GM19035 (cell line): ENCODE results near the gene PRSS27.

ENCODE experiments used
- ATAC-seq: cut with Tn5 transposase; IDR thresholded peaks from one replicate; pipeline ENCODE4 v1.9.1; 2021; ENCODE audit not compliant: unreplicated experiment

Gene PRSS27

DNA sequence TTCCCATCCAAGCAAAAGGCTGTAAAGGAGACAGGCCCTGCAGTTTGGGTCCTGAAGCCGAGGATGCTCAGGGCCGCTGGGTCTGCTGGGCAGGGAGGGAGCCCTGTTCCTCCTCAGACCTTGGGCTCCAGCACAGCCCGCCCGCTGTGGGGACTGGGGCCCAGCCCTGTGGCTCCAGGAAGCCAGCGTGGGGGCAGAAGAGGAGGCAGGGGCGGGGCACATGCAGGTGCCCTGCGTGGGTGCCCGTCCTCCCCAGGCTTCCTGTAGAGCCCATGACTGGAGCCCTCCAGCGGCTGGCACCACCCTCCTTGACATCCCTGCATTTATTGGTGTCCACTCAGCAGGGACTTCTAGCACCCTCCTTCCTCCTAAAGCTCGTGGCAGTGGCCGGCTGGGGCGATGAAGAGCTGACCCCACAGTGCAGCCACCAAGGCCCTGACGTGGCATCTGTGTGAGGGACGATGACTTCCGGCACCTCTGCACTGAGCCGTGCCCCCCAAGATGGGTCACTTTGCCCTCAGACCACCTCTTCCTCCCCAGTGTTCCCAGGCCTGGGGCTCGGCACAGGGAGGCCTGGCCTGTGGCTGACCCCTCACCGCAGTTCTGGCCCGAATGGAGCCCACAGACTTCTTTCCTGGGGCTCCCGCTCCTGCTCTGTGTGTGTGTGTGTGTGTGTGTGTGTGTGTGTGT, 9.9 kb downstream of the PRSS27 start:
- no peak for ATAC-seq

DNA sequence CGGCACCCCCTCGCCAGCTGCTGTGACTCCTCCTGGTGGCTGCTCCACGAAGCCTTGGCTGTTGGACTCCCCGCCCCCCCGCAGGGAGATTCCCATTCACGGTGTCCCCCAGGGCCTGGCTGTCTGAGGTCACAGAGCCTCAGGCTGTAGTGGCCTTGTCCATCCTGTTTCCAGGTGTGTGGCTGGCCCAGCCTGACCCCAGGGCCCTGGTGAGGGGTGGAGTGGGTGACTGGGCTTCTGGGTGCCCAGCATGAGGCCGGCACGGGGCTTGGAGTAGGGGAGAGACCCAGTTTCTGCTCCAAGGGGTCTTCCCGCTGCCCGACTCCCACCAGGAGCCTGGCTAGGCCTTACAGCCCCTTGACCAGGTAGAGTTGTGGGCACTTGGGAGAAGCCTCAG, 10.4 kb downstream of the PRSS27 start:
- no peak for ATAC-seq

DNA sequence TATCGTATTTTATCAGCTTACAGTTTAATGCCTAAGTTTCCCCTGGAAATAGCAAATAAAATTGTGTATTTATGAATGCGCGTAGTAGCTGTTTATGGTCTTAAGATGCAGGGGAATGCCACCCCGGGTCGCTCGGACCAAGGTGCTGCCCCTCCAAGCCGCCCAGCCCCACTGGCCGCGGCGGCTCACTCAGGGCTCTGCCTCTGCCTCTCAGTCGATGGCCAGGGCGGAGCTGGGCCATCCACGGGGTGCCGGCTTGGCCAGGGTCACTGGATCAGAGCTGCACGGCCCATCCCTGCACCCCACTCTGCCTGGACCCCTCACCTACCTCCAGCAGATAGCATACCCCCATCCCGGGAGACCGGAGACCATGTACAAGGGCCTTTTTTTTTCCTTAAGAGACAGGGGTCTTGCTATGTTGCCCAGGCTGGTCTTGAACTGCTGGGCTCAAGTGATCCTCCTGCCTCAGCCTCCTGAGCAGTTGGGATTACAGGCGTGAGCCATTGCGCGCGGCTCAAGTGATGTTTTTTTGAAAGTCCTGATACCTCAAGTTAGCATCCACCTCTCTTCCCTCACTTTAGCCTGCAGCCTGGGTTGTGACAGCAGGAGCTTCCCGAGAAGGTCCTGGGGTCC, 11.0 kb downstream of the PRSS27 start:
- ATAC-seq, result no peak

DNA sequence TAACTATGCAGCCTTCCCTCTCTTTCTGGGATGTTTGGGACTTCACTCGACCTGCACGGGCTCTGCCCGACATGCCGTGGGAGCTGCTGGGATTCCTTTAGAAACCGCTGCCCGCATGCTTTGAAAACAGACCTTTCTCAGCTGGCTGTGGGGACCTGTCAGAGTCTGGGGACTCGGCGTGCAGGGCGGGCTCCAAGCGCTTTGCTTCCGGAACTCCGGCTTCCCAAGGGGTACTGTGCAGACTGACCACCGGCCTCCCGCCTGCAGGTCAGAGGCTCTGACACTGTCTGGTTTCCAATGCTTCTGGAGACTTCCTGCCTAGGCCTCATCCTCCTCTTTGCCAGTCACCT, 11.8 kb downstream of the PRSS27 start:
- ATAC-seq, result no peak

DNA sequence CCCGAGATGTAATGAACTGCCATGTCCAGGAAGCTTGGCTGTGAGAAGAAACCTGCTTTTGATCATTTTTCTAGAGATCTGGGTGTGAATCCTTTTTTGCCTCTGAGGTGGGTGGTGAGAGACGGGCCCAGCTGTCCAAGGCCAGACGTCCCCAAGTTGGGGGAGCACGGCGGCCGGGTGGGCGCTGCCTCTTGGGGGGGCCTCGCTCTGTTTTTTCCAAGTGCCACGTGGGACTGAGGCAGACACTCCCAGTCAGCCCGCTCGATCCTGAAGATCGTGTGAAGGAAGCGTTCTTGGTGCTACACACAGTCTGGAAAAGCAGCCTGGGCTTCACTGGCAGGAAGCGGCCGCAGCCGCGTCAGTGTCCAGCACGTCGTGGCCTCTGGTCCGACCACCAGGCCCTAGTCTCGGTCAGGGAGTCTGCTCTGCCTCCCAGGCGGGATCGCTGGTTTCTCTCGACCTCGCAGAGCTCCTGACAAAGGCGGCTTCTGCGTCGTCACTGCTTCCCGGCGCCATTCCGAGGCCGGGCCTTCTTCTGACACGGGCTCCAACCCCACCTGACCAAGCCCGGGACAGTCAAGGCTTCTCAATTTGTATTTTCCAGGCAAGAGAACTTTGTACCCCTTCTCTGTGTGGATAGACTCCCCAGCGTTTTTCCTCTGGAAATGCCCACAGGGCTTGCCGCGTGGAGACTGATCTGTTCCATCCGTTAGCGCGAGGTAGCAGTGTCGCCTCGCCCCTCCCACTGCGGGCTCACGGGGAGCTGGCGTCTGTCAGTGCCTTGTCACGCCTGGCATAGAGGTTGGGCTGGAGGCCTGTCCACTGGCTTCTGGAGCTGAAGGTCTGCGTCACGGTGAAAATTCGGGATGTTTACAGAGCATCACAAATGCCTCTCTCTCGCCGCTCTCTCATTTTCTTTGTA, 12.4 kb downstream of the PRSS27 start:
- no peak for ATAC-seq

DNA sequence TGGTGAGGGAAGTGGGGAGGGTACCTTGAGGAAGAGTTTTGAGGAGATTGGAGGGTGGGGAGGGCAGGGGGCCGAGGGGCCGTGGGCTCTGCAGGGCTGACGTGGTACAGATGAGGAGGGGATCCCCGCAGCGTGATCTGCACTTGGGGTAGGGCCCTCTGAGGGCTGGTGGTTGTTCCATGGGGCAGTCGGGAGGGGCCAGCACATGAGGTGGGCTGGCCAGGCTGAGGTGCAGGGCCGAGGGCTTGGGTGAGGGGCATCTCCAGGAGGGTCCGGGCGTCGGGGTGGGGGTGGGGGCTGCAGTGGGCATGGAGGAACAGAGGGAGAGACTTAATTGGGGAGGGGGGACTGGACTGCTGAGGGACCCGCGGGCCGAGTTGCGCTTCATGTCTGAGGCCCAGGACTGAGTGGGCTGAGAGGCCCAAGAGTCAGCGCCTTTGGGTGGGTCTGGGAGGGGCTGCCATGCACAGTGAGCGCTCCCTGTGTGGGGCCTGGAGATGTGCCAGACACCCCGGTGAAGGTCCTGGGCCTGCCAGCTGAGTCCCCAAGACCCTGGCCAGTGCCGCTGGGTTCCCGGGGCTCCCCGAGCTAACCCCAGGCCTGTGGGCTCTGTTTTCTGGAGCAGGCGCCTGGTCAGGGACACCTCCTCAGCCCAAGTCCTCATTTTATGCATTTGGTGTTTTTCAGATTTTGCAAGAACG, 13.3 kb downstream of the PRSS27 start:
- no peak for ATAC-seq

DNA sequence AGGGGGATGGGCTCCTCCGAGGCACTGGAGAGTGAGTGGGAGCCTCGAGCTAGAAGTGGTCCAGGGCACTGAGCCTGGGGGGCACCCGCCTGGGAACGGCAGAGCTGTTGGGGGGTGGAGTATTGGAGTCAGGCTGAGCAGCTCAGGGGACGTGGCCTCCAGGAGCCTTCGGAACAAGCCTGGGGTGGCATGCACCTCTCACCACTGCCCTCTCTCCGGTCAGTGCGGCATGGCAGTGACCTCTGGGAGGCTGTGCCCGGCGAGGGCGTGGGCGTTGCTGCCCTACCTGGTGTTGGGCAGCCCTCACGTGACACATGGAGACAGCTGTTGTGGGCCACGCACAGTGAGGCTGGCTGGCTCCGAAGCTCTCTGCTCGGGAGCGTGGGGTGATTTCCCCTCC, 13.9 kb downstream of the PRSS27 start:
- no peak for ATAC-seq

DNA sequence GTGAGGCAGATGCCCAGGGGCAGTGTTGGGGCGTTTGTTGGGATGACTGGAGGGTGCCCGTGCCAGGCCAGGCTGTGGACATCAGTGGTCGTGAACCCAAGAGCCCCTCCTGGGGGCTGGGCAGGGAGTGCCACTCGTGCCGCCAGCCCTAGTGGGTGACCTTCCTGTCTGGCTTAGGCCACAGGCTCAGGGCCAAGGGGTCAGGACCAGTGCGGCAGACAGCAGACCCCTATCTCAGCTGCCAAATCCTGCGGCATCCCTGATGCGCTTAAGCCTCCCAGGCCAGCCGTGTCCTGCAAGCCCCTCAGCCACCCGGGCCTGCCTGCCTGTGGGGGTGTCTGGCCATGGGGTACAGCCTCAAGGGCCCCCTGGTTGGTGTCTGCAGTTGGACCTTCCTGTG, 14.7 kb downstream of the PRSS27 start:
- no peak for ATAC-seq

GRCh38 chr16:2704983-2705275, 15.1 kb downstream of the PRSS27 start:
- ATAC-seq, result no peak

DNA sequence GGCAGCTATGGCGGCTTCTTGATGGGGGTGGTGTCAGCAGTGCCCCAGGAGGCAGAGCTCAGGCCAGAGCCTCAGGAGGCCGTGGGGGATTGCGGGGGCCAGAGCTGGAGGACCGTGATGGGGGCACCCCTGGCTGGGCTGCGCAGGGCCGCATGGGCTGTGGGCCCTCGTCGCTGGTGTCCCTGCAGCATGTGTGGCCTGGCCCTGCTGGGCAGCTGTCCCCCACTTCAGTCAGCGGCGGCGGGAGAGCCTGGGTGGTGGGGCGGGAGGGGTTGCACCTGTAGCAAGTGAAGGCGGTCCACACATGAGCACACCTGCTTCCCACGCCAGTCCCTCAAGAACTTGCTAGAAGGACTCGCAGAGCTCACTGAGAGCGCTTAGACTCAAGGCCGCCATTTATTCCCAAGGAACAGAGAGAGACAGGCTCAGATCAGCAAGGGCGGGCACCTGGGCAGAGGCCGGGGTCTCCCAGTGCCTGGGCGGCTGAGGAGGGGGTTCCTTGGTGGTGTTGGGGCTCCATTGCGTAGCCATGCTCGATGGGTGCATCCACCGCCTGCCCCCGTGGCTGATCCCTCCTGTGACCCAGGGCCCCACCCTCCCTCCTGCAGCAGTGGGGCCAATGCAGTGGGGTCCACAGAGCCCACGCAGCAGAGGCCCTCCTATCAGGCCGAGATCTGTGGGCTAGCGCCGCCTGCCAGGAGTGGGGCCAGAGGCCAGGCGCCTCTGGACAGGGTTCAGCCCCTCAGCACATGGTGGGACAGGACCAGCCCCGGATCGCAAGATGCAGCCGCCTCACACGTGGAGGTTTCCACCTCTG, 15.7 kb downstream of the PRSS27 start:
- ATAC-seq, result no peak

- no peak for ATAC-seq
These were observed 16.9 kb downstream of the PRSS27 start for GRCh38 chr16:2702871-2703745.

GRCh38 chr16:2702438-2702825, 17.6 kb downstream of the PRSS27 start:
- no peak for ATAC-seq

GRCh38 chr16:2701713-2702437, 18.1 kb downstream of the PRSS27 start:
- no peak for ATAC-seq

DNA sequence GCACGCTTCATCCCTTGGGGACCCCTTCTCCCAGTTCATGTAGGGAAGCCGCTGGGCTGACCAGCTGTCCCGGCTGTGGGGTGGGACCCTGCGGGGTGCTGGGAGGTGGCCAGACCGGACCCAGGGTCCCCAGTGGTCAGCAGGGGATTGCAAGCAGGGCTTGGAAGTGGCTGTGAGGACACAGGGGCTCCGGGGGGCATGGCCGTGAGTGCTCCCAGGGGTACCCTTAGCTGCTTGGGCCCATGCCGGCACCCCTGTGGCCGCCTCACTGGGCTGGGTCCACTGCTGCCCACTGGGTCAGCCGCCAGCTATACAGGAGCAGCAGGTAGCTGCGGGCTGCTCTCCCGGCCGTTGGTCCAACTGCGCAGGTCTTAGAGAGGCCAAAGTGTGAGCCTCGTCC, 18.8 kb downstream of the PRSS27 start:
- ATAC-seq, result no peak

GRCh38 chr16:2700786-2701185, 19.2 kb downstream of the PRSS27 start:
- ATAC-seq, result no peak

DNA sequence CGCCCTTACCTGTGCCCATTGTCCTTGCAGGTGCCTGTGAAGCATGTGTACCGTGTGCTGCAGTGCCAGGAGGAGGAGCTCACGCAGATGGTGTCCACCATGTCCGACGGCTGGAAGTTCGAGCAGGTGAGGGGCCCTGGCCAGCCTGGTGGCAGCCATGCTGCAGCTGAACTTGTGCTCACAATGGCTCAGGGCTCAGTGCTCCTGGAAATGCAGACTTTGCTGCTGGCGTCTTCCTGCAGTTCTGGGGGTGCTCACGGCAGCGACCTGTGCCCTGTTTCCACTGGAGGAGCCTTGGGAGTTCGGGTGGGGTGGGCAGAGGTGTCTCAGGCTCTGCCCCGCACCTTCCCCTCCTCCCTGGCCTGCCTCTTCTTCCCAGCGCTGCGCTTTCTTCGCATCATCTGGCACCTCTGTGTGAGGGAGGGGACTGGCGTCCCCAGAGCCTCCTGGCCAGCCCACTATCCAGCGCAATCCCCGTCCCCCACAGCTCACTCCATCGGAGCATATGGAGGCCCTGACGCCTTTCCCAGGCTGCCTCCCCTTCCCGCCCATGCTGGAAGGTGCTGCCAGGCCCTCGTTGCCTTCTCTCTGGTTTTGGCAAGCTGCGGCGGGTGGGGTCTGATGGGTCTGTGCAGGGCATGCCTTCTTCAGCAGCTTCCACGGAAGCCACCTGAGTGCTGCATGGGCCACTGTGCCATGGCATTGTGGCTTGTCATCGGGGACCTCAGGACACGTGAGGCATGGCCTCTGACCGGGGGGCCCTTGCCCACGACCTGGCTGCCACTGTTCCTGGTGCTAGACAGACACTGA, 20.0 kb downstream of the PRSS27 start:
- ATAC-seq, result no peak

DNA sequence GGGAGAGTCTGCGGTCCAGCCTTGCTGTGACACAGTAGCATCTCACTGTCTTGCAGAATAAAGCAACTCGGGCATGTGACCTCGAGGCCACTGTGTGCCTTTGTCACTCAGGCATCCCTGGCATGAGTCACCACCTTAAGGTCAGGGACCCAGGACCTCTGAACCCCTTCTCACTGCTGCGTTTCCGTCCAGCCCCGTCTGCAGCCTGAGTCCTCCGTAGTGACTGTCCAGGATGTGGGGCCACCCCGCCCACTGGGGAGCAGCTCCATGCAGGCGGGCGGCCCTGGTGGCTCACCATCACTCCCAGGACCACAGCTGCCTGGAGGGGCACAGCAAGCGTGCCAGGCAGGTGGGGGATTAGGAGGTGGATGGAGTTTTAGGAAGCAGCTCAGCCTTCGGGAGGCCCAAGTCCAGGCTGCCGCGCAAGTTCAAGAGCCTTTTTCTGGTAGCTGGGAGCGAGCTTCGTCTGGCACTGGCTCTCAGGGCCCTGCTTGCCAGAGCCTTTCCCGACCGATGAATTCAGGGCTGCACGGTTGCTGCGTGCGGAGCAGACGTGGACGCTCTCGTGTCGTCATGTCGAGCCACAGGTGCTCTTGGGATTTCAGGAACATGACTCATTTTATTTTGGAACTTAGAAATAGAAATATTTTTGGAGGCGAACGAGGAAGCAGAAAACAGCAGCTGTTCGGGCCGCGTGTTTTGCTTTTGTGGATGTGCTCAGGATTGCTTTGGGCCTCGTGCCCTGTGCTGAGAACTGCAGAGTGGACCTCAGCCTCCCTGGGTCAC, 20.9 kb downstream of the PRSS27 start:
- no peak for ATAC-seq
